Endothelial cell of umbilical vein (primary cell): Measurements from ENCODE around the gene APC2. TPM values are rescaled to one million over a fixed set of nuclear protein-coding genes. Genes with fewer than 3 reads are reported as not detected.

Experiments
- BruUV-seq: library from RNA; stranded (reverse); fragments of 400-500 nt; replicated peaks from 2 replicates; lab custom pipeline; 2021; lab: Mats Ljungman, UMichigan
- CTCF ChIA-PET: fragments of 300-600, 350-600 bp; sonication (Branson Sonifier 250); formaldehyde crosslinking; loops from one replicate; lab custom pipeline; 2021; ENCODE audit warnings: antibody characterized with exemption, inconsistent platforms; lab: Charles Lee
- POLR2A ChIA-PET: fragments of 300-600, 350-600 bp; sonication (Branson Sonifier 250); formaldehyde crosslinking; loops from one replicate; lab custom pipeline; 2021; ENCODE audit warnings: antibody characterized with exemption, inconsistent platforms; lab: Charles Lee
- DNase-seq: peaks from one replicate; pipeline ENCODE4 v3.0.0-alpha.2; 2011; ENCODE audit warnings: low read depth, low spot score
- FAIRE-seq: peaks from 2 replicates; lab custom pipeline; 2011; peaks lifted over from hg19 to GRCh38; lab: Jason Lieb, UNC
- H2AFZ ChIP-seq: 2 replicates; pipeline ENCODE4 v1.6.0; 2012; ENCODE audit warnings: low read depth, low read length, control low read depth, inconsistent platforms
- H3K27ac ChIP-seq: 2 replicates; pipeline ENCODE4 v1.5.1; 2011; ENCODE audit warnings: low read depth, mild to moderate bottlenecking, control low read depth, low read length, moderate library complexity; ENCODE audit not compliant: insufficient read depth
- H3K27me3 ChIP-seq, 2 experiments: 2 replicates each; pipeline versions ENCODE4 v1.6.0 to v1.6.1; 2011; ENCODE audit warnings: low read length in 2 of 2, mixed read lengths in 1 of 2; ENCODE audit not compliant: control insufficient read depth in 2 of 2, insufficient read depth in 2 of 2
- H3K36me3 ChIP-seq, 2 experiments: 2 replicates in 1 of 2; 3 replicates in 1 of 2; pipeline ENCODE4 v1.5.1; 2011; ENCODE audit warnings: low read length in 2 of 2, mild to moderate bottlenecking in 1 of 2, moderate library complexity in 1 of 2; ENCODE audit not compliant: control insufficient read depth in 2 of 2, insufficient read depth in 2 of 2; ENCODE audit errors: extremely low read depth in 1 of 2
- H3K4me1 ChIP-seq: 3 replicates; pipeline ENCODE4 v1.5.1; 2011; ENCODE audit warnings: mild to moderate bottlenecking, low read length; ENCODE audit not compliant: control insufficient read depth, insufficient read depth; ENCODE audit errors: extremely low read depth
- H3K4me2 ChIP-seq: 2 replicates; pipeline ENCODE4 v1.6.1; 2011; ENCODE audit warnings: low read length, control low read depth, mixed read lengths; ENCODE audit not compliant: insufficient read depth
- H3K4me3 ChIP-seq, 3 experiments: fragments of 200-600 bp in 1 of 3; sonication (generic), shearing (Covaris generic) in 1 of 3; replicated peaks in 1 of 3; 2 replicates each; pipeline ENCODE4 v1.5.1; 2011 to 2016; ENCODE audit warnings: control low read depth in 3 of 3, low read length in 3 of 3, mild to moderate bottlenecking in 2 of 3, inconsistent platforms in 1 of 3, low read depth in 1 of 3, moderate library complexity in 1 of 3; ENCODE audit not compliant: insufficient read depth in 1 of 3
- H3K79me2 ChIP-seq: 2 replicates; pipeline ENCODE4 v1.6.0; 2012; ENCODE audit warnings: low read length, inconsistent platforms; ENCODE audit not compliant: control insufficient read depth, insufficient read depth
- H3K9ac ChIP-seq: replicated peaks from 2 replicates; pipeline ENCODE3; 2011; ENCODE audit warnings: low read length, control low read depth; ENCODE audit not compliant: insufficient read depth; ENCODE audit errors: extremely low read depth
- H3K9me1 ChIP-seq: replicated peaks from 3 replicates; pipeline ENCODE4 v1.6.0; 2011; ENCODE audit warnings: mild to moderate bottlenecking, low read length; ENCODE audit not compliant: control insufficient read depth, insufficient read depth; ENCODE audit errors: extremely low read depth
- H3K9me3 ChIP-seq: replicated peaks from 2 replicates; pipeline ENCODE4 v1.5.1; 2012; ENCODE audit warnings: low read length, inconsistent platforms; ENCODE audit not compliant: control insufficient read depth, insufficient read depth
- H4K20me1 ChIP-seq: replicated peaks from 2 replicates; pipeline ENCODE3; 2011; ENCODE audit warnings: mild to moderate bottlenecking, low read length; ENCODE audit not compliant: control insufficient read depth, insufficient read depth; ENCODE audit errors: extremely low read depth
- CTCF ChIP-seq, 2 donors: IDR thresholded peaks; 1 replicate in 1 of 2; 2 replicates in 1 of 2; pipeline ENCODE4 v1.5.1; 2011; ENCODE audit warnings: low read length in 2 of 2, mild to moderate bottlenecking in 2 of 2, moderate library complexity in 2 of 2, control low read depth in 1 of 2, inconsistent platforms in 1 of 2, low read depth in 1 of 2; ENCODE audit not compliant: insufficient read depth in 1 of 2; ENCODE audit errors: extremely low read depth in 1 of 2
- GATA2 ChIP-seq: IDR thresholded peaks from 2 replicates; pipeline ENCODE4 v1.7.0; 2011; ENCODE audit warnings: low read depth, mild to moderate bottlenecking, moderate library complexity, mixed read lengths, low read length; ENCODE audit not compliant: insufficient read length, insufficient read depth
- POLR2AphosphoS5 ChIP-seq: IDR thresholded peaks from 2 replicates; pipeline ENCODE4 v1.6.1; 2012; ENCODE audit warnings: low read depth, mild to moderate bottlenecking, control low read depth, low read length, moderate library complexity; ENCODE audit not compliant: insufficient read depth
- dilution Hi-C: fragments of 300-500 bp; cut with MboI; formaldehyde crosslinking; loops from one replicate; pipeline ENCODE4 v1.15.0; 2019; ENCODE audit warnings: low sequenced_read_pairs; ENCODE audit not compliant: extremely low pct_ligation_motif_present
- intact Hi-C: fragments of 100-400 bp; cut with micrococcal nuclease; formaldehyde crosslinking; loops from one replicate; pipeline ENCODE4 v1.10.0; 2022
- polyA plus RNA-seq, 4 experiments: library from polyadenylated mRNA; depleted of rRNA in 3 of 4; stranded (reverse) in 3 of 4; unstranded in 1 of 4; fragments of >200 nt; gene quantifications; 2 replicates each; pipeline versions ENCODE4 v1.2.1 to v1.2.3, GENCODE V29; 2011 to 2012; ENCODE audit warnings: missing spikeins in 1 of 4
- total RNA-seq: library from RNA; stranded (reverse); gene quantifications from 2 replicates; pipeline ENCODE4 v1.2.3, GENCODE V29; 2021

Gene APC2
- total and polyA plus RNA-seq, 2 donors (not counting 3 experiments of a cell fraction or from before 2014, with no cell fraction given): 0.01 to 0.04 TPM

GRCh38 chr19:1503089-1503924, 53.4 kb downstream of the APC2 start:
- BruUV-seq: no TSS peak
- Histone ChIP-seq H3K9ac (no peak overlapping the region), H3K79me2 (no peaks in the 10 kb centered on the region), H2AFZ (peak overlapping the region; percentile 16), H3K4me3 (no peak overlapping the region), H3K9me1 (no peaks in the 10 kb centered on the region), H3K4me1 (no peaks in the 10 kb centered on the region), H3K9me3 (no peaks in the 10 kb centered on the region), H3K27me3 (peaks cover 4 to 5% of the 10 kb centered on the region in 2 experiments), H3K36me3 (no peaks in the 10 kb centered on the region), H3K27ac (no peak overlapping the region), H3K4me2 (no peak overlapping the region), H4K20me1 (no peaks in the 10 kb centered on the region)
- FAIRE-seq (no peak), DNase-seq (no peak)
- ChIA-PET CTCF (interaction anchor here (1.0 to 3.0 kb wide), 7 partner anchors 10 to 169 kb away, joined by 3 to 8 read pairs (median 6); partner anchors contain the start of genes PCSK4 and REEP6), POLR2A (no interaction called here)
- intact Hi-C loops (no loop called here), dilution Hi-C loops (no loop called here)
- TF ChIP-seq GATA2 (no peak), POLR2AphosphoS5 (no peak), CTCF (IDR thresholded peaks at IDR 0.05; ENCODE audit: extremely low read depth in 1 of 2, insufficient read depth in 1 of 2, low read depth in 1 of 2, low read length in 2 of 2) (peak; percentile 78 to 92)
